ENCODE measurements around the gene FGFBP2. TPM values are rescaled to one million over a fixed set of nuclear protein-coding genes. Genes with fewer than 3 reads are reported as not detected.

The FGFBP2 gene
- total RNA-seq, 2 donors from 2014 or later: not detected

DNA sequence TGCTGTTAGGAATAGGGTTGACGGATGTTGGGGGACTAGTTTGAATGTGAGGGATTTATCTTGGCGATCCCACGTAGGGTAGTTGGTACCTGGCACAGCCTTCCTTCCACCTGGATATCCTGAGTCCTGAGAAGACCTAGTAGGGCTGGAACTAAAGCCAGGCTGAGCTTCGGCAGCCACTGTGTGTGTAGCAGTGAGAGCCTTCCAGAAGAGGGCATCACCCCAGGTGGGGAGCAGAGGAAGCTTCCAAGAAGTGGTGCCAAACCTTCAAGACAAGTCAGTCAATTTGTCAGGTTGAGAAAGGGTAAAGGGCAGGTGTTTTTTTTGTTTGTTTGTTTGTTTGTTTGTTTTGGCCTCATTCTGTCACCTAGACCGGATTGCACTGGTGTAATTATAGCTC is 1.2 kb upstream of the FGFBP2 start:
- no peaks in the 10 kb centered on the region for H3K4me1 ChIP-seq (ENCODE audit: control insufficient read depth, insufficient read depth, low read length)
- Mint-ChIP-seq H3K4me1 (peaks cover 3% of the 10 kb centered on the region), H3K9me3 (peaks cover 7% of the 10 kb centered on the region), H3K27ac (peak overlapping the region; percentile 27), H3K36me3 (ENCODE audit: low read depth) (peaks cover 21% of the 10 kb centered on the region), H3K4me3 (no peak overlapping the region), H3K27me3 (ENCODE audit: insufficient read depth) (no peaks in the 10 kb centered on the region)
- H3K27ac ChIP-seq (ENCODE audit: low read depth, low read length): no peak overlapping the region
- peaks cover 7% of the 10 kb centered on the region for H3K9me3 ChIP-seq (ENCODE audit: control insufficient read depth, low read length)
- H3K36me3 ChIP-seq (ENCODE audit: control insufficient read depth, insufficient read depth, low read length): no peaks in the 10 kb centered on the region
- DNase-seq: peak; percentile 79
- TF ChIP-seq, protein P1, sequence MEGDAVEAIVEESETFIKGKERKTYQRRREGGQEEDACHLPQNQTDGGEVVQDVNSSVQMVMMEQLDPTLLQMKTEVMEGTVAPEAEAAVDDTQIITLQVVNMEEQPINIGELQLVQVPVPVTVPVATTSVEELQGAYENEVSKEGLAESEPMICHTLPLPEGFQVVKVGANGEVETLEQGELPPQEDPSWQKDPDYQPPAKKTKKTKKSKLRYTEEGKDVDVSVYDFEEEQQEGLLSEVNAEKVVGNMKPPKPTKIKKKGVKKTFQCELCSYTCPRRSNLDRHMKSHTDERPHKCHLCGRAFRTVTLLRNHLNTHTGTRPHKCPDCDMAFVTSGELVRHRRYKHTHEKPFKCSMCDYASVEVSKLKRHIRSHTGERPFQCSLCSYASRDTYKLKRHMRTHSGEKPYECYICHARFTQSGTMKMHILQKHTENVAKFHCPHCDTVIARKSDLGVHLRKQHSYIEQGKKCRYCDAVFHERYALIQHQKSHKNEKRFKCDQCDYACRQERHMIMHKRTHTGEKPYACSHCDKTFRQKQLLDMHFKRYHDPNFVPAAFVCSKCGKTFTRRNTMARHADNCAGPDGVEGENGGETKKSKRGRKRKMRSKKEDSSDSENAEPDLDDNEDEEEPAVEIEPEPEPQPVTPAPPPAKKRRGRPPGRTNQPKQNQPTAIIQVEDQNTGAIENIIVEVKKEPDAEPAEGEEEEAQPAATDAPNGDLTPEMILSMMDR (conservative IDR thresholded peaks at IDR 0.05): peak; percentile 71
- H3K9ac ChIP-seq (ENCODE audit: extremely low read depth, low read length, poor library complexity, severe bottlenecking): no peak overlapping the region
- no peak overlapping the region for H3K4me3 ChIP-seq (ENCODE audit: low read length)
- 83 to 93% methylated on average over 3 to 5 of the region's 5 CpGs for WGBS, 2 experiments (ENCODE audit: insufficient coverage in 1 of 2, insufficient read length in 1 of 2)
- no peaks in the 10 kb centered on the region for H3K27me3 ChIP-seq (ENCODE audit: control insufficient read depth, insufficient read depth, low read length, poor library complexity, severe bottlenecking)

DNA sequence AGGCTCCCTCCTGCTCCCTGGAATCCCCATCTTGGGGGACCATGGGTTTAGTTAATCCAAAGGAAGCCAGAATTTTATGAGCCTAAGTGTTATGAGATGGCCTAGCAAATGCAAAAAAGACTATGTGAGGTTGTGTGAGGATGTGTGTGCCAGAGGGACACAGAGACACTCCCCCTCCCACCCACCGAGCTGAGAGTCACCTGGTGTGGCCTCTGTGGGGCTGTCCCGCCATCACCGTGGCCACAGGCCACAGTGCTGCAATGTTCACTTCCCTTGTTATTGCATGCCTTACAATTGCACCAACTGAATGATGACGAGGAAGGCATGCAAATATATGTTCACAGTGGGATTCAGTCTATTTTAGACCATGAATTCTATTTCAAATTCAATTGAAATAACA is 601 bp upstream of the FGFBP2 start:
- Histone ChIP-seq H3K4me1 (ENCODE audit: control insufficient read depth, insufficient read depth, low read length) (no peaks in the 10 kb centered on the region), H3K9ac (ENCODE audit: extremely low read depth, low read length, poor library complexity, severe bottlenecking) (no peak overlapping the region), H3K36me3 (ENCODE audit: control insufficient read depth, insufficient read depth, low read length) (no peaks in the 10 kb centered on the region), H3K9me3 (ENCODE audit: control insufficient read depth, low read length) (peaks cover 7% of the 10 kb centered on the region), H3K27ac (ENCODE audit: low read depth, low read length) (no peak overlapping the region), H3K27me3 (ENCODE audit: control insufficient read depth, insufficient read depth, low read length, poor library complexity, severe bottlenecking) (no peaks in the 10 kb centered on the region), H3K4me3 (ENCODE audit: low read length) (no peak overlapping the region)
- Mint-ChIP-seq H3K27ac (no peak overlapping the region), H3K4me1 (peaks cover 3% of the 10 kb centered on the region), H3K36me3 (ENCODE audit: low read depth) (peaks cover 15% of the 10 kb centered on the region), H3K27me3 (ENCODE audit: insufficient read depth) (no peaks in the 10 kb centered on the region), H3K4me3 (no peak overlapping the region), H3K9me3 (peaks cover 7% of the 10 kb centered on the region)
- TF ChIP-seq, protein P1 (conservative IDR thresholded peaks at IDR 0.05): no peak
- DNase-seq: no peak
- 92% methylated on average over 4 of the region's 4 CpGs; no CpG with 5 or more reads in 1 of the 2 experiments for WGBS, 2 experiments (ENCODE audit: insufficient coverage in 1 of 2, insufficient read length in 1 of 2)

DNA sequence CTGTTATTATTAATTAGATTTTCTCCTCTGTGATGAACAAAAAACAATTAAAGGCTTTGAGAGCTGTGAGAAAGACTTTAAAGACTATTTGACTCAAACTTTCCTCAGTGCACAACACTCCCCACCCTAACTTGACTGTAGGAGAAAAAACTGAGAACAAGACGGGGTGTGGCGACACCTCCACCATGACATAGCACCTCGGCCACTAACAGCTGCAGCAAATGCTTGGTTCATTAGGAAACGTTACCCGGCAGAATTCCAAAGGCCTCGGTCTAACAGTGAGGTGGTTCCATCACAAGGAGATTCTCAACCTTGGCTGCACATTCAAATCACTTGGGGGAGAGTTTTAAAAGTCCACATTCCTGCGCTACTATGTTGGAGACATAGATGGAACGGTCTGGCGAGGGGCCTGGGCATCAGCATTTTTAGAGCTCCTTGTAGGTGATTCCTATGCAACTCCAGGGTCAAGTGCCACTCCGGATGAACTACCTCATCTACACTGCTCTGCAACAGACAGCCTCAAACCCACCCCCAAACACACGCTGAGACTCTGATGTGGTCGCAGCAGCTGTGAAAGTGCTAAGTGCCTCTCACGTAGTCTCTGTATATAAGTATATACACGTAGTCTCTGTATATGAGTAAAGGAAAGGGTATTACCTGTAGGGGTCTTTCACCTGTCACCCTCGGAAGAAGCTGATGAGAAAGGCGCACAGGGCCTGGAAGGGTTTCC is 1.0 kb downstream of the FGFBP2 start:
- no peaks in the 10 kb centered on the region for H3K27me3 Mint-ChIP-seq (ENCODE audit: insufficient read depth)
- H3K27ac ChIP-seq (ENCODE audit: low read depth, low read length): no peak overlapping the region
- H3K27ac Mint-ChIP-seq: no peak overlapping the region
- H3K27me3 ChIP-seq (ENCODE audit: control insufficient read depth, insufficient read depth, low read length, poor library complexity, severe bottlenecking): no peaks in the 10 kb centered on the region
- H3K36me3 ChIP-seq (ENCODE audit: control insufficient read depth, insufficient read depth, low read length): no peaks in the 10 kb centered on the region
- H3K4me1 ChIP-seq (ENCODE audit: control insufficient read depth, insufficient read depth, low read length): no peaks in the 10 kb centered on the region
- peaks cover 6% of the 10 kb centered on the region for H3K36me3 Mint-ChIP-seq (ENCODE audit: low read depth)
- peaks cover 3% of the 10 kb centered on the region for H3K4me1 Mint-ChIP-seq
- WGBS, 2 experiments (ENCODE audit: insufficient coverage in 1 of 2, insufficient read length in 1 of 2): 90% methylated on average over 11 to 16 of the region's 16 CpGs
- no peak overlapping the region for H3K9ac ChIP-seq (ENCODE audit: extremely low read depth, low read length, poor library complexity, severe bottlenecking)
- DNase-seq: no peak
- TF ChIP-seq, protein P1 (conservative IDR thresholded peaks at IDR 0.05): no peak
- peaks cover 7% of the 10 kb centered on the region for H3K9me3 Mint-ChIP-seq
- H3K4me3 ChIP-seq (ENCODE audit: low read length): no peak overlapping the region
- H3K9me3 ChIP-seq (ENCODE audit: control insufficient read depth, low read length): peaks cover 7% of the 10 kb centered on the region
- H3K4me3 Mint-ChIP-seq: no peak overlapping the region
